ENCODE data around the gene LSM4. TPM values are rescaled to one million over a fixed set of nuclear protein-coding genes. Genes with fewer than 3 reads are reported as not detected.

Gene LSM4
- total and polyA plus RNA-seq, 2 of the 13 experiments (the other 11 are each of a cell fraction or from before 2014, with no cell fraction given) = 65.8 to 166 TPM

- TF ChIP-seq, protein P1, sequence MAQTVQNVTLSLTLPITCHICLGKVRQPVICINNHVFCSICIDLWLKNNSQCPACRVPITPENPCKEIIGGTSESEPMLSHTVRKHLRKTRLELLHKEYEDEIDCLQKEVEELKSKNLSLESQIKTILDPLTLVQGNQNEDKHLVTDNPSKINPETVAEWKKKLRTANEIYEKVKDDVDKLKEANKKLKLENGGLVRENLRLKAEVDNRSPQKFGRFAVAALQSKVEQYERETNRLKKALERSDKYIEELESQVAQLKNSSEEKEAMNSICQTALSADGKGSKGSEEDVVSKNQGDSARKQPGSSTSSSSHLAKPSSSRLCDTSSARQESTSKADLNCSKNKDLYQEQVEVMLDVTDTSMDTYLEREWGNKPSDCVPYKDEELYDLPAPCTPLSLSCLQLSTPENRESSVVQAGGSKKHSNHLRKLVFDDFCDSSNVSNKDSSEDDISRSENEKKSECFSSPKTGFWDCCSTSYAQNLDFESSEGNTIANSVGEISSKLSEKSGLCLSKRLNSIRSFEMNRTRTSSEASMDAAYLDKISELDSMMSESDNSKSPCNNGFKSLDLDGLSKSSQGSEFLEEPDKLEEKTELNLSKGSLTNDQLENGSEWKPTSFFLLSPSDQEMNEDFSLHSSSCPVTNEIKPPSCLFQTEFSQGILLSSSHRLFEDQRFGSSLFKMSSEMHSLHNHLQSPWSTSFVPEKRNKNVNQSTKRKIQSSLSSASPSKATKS (CRISPR knock-in tag; IDR thresholded peaks at IDR 0.05) = no peak
- TF ChIP-seq ZFP1 (CRISPR knock-in tag; IDR thresholded peaks at IDR 0.05) (no peak), TFDP1 (CRISPR knock-in tag; IDR thresholded peaks at IDR 0.05; ENCODE audit: borderline replicate concordance) (peak; percentile 48; the same call in 1 of the 2 replicates), CREM (IDR thresholded peaks at IDR 0.05) (no peak), CREM (CRISPR knock-in tag; IDR thresholded peaks at IDR 0.05) (no peak), TBL1XR1 (IDR thresholded peaks at IDR 0.05; ENCODE audit: borderline replicate concordance, low read length, partially characterized antibody) (peak; percentile 52), KMT2A (CRISPR knock-in tag; IDR thresholded peaks at IDR 0.05) (no peak), ZNF329 (CRISPR knock-in tag; IDR thresholded peaks at IDR 0.05; ENCODE audit: low read depth) (0 out of 2 replicates have a peak, but pooled peaks have one; percentile 74), SRSF4 (IDR thresholded peaks at IDR 0.05; ENCODE audit: low read depth, low read length, poor library complexity, severe bottlenecking) (no peak), HNRNPUL1 (IDR thresholded peaks at IDR 0.05; ENCODE audit: low read depth, low read length) (0 out of 2 replicates have a peak, but pooled peaks have one; percentile 30)
- TF ChIP-seq, protein P2, sequence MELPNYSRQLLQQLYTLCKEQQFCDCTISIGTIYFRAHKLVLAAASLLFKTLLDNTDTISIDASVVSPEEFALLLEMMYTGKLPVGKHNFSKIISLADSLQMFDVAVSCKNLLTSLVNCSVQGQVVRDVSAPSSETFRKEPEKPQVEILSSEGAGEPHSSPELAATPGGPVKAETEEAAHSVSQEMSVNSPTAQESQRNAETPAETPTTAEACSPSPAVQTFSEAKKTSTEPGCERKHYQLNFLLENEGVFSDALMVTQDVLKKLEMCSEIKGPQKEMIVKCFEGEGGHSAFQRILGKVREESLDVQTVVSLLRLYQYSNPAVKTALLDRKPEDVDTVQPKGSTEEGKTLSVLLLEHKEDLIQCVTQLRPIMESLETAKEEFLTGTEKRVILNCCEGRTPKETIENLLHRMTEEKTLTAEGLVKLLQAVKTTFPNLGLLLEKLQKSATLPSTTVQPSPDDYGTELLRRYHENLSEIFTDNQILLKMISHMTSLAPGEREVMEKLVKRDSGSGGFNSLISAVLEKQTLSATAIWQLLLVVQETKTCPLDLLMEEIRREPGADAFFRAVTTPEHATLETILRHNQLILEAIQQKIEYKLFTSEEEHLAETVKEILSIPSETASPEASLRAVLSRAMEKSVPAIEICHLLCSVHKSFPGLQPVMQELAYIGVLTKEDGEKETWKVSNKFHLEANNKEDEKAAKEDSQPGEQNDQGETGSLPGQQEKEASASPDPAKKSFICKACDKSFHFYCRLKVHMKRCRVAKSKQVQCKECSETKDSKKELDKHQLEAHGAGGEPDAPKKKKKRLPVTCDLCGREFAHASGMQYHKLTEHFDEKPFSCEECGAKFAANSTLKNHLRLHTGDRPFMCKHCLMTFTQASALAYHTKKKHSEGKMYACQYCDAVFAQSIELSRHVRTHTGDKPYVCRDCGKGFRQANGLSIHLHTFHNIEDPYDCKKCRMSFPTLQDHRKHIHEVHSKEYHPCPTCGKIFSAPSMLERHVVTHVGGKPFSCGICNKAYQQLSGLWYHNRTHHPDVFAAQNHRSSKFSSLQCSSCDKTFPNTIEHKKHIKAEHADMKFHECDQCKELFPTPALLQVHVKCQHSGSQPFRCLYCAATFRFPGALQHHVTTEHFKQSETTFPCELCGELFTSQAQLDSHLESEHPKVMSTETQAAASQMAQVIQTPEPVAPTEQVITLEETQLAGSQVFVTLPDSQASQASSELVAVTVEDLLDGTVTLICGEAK (IDR thresholded peaks at IDR 0.05) = no peak
- TF ChIP-seq, protein P2 (CRISPR knock-in tag; IDR thresholded peaks at IDR 0.05) = 0 out of 2 replicates have a peak, but pooled peaks have one; percentile 30
- TF ChIP-seq, protein P3, sequence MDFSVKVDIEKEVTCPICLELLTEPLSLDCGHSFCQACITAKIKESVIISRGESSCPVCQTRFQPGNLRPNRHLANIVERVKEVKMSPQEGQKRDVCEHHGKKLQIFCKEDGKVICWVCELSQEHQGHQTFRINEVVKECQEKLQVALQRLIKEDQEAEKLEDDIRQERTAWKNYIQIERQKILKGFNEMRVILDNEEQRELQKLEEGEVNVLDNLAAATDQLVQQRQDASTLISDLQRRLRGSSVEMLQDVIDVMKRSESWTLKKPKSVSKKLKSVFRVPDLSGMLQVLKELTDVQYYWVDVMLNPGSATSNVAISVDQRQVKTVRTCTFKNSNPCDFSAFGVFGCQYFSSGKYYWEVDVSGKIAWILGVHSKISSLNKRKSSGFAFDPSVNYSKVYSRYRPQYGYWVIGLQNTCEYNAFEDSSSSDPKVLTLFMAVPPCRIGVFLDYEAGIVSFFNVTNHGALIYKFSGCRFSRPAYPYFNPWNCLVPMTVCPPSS (IDR thresholded peaks at IDR 0.05) = no peak
These were observed 41.5 kb downstream of the LSM4 start, which contains the start of gene JUND (continued) for GRCh38 chr19:18281082-18282020.
